Left hindlimb (tissue), 1 donor: ENCODE results near the gene ALKAL2.
"Not testable (repeated sequence)": the region's sequence is repeated elsewhere in the genome, so short reads cannot be mapped to it uniquely, and the experiment has no call there.

Experiments used
- DNase-seq: peaks from one replicate; pipeline ENCODE4 v3.0.0-alpha.2; 2018

The ALKAL2 gene, protein sequence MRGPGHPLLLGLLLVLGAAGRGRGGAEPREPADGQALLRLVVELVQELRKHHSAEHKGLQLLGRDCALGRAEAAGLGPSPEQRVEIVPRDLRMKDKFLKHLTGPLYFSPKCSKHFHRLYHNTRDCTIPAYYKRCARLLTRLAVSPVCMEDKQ

DNA sequence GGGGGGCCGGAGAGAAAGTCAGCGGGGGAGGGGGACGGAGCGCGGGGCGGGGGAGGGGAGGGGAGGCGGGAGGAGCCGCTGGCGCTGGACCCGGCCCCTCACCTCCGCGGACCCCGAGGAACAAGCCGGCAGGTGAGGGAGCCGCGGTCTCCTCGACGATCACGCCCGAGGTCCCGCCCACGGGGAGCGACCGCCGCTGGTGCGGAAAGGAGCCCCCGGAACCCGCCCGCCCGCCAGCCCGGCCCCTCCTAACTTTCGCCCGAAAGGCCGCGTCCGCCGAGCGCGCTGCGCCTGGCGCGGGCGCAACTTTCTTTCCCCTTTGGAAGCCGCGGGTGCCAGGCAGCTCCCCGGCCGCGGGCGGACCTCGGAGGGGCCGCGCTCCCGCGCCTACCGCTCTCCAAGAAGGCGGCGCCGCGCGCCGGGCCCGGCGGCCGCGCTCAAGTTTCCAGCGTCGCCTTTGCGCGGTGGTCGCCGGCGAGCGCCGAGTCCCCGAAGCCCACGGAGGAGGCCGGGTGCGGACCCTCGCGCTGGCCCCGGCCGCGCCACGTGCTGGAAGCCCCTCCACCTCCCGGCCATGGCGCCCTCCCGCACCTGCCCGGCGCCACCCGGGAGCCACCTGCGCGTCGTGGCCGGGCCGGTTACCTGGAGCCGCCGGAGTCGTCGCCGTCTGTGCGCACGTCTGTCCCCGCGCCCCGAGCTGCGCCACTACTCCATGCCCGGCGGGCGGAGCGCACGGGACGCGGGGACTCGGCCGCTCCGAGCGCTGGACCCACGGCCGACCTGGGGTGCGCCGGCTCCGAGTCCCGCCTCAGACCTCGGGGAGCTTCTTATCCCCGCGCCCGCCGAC lies at the start of gene ALKAL2:
TSS of gene ALKAL2 (minus strand) at position 181 of the 847 bp plus-strand sequence. CDS start 256 bp downstream, outside the sequence.
- peak; percentile 48 for DNase-seq

DNA sequence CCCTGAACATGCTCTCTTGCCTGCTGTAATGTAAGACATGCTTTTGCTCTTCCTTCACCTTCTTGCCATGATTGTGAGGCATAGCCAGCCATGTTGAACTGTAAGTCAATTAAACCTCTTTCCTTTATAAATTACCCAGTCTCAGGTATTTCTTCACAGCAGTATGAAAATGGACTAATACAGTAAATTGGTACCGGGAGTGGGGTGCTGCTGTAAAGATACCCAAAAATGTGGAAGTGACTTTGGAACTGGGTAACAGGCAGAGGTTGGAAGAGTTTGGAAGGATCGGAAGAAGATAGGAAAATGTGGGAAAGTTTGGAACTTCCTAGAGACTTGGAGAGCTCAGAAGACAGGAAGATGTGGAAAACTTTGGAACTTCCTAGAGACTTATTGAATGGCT lies 49.1 kb upstream of the ALKAL2 start:
- DNase-seq: not testable (repeated sequence)

DNA sequence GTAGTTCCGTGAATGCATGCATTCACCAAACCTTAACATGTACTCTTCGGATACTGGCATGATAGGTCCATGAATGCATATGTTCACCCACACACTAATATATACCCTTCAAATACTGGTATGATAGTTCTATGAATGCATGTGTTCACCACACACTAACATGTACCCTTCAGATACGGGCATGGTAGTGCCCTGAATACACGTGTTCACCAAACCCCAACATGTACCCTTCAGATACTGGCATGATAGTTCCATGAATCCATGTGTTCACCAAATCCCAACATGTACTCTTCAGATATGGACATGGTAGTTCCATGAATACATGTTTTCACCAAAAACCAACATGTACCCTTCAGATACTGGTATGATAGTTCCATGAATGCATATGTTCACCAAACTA lies 48.5 kb upstream of the ALKAL2 start:
- DNase-seq: no peak

DNA sequence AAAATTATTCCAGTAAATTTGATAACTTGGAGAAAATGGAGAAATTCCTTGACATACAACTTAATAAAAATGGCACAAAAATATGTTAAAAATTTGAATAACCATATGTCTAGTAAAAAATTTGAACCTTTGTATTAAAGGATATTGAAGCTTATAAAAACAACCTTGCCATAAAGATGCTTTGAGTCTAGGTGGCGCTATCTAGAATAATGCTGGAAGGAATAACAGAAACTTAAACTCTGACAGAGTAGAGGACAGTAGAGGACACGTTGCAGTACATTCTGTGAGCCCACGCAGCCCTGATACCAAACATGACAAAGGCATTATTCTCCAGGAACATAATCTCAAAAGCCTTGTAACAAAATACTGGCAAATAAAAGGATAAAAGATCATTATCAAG lies 44.7 kb upstream of the ALKAL2 start:
- DNase-seq: no peak

DNA sequence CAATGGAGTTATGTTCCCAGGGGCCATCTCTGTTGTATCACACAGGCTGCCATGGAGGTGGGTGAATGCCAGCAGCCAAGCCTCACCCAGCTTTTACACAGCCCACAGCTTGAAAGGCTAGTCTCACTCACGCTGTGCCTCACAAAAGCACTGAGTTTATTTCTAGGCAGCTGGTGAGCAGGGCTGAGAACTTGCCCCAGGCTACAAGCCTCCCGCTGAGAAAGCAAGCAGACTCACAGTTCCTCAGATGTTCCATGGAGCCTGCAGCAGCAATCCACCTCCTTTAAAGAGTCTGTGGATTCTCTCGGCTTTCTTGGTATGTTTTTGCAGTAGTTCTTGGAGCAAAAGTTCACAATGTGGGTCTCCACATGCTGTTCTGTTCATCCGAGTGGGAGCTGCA lies 40.9 kb upstream of the ALKAL2 start:
- no peak for DNase-seq

DNA sequence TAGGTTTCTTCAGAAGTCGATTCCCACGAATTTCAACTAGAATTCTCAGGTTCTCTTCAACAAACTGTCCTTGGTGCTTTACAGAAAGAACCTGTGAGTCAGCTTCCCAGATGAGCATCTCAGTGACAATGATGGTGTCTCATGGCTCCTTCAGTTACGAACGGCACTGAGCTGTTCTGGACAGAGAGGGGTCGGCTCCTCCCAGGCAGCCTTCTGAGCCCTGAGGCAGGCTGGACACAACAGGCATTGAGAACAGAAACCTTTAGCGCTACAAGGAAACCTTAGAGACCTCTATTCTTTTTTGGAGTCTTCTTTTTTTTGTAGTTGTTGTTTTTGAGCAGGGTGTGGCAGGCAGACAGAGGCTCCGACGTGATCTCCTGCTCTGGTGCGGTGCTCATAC lies 35.1 kb upstream of the ALKAL2 start:
- DNase-seq: no peak

DNA sequence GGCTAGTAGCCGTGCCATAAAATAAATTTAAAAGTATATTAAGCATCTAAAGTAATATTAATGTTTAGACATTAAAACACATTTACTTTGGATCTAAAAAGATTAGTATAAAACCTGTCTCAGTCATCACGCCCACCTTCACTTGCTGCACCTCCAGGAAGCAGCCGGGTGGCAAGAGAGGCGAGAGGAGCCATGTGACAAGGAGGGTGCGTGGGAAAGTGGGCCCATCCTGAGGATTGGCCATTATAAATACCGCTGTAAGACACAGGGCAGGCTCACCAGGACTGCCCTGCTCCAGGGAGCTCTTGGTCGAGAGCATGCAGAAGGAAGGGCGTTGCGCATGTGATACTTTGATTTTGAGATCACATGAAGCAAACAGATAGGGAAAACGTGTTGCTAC lies 34.4 kb upstream of the ALKAL2 start:
- DNase-seq: no peak

DNA sequence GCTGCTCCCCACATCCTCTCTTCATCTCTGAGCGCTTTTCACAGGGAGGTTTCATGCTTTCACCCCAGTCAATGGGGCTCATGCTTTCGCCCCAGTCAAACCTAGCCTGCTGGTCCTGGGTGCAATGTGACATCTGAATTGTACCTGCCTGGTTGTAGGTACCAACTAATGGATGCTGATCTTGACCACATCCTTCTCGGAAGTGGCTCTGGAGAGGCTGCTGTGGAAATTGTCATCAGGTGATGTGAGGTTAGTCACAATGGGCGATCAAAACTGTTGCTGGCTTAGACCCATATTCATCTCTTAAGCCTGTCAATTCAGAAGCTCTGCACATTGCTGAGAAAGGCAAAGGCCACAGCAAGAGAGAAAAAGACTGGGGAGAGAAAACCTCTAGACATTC lies 32.7 kb upstream of the ALKAL2 start:
- no peak for DNase-seq

DNA sequence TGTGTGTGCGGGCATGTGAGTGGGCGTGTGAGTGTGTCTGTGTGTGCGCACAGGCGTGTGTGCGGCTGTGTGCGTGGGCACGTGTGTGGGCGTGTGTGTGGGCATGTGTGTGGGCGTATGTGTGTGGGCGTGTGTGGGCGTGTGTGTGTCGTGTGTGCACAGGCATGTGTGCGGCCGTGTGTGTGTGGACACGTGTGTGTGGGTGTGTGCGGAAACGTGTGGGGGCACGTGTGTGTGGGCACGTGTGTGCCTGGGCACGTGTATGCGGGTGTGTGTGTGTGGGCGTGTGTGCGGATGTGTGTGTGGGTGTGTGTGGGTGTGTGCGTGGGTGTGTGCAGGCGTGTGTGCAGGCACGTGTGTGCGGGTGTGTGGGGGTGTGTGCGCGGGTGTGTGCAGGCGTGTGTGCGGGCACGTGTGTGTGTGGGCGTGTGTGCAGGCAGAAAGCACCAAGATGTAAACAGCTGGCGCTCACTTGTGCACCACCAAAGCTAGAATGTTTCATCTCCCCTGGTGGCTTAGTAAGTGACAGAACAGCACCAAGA lies 31.2 kb upstream of the ALKAL2 start:
- no peak for DNase-seq

DNA sequence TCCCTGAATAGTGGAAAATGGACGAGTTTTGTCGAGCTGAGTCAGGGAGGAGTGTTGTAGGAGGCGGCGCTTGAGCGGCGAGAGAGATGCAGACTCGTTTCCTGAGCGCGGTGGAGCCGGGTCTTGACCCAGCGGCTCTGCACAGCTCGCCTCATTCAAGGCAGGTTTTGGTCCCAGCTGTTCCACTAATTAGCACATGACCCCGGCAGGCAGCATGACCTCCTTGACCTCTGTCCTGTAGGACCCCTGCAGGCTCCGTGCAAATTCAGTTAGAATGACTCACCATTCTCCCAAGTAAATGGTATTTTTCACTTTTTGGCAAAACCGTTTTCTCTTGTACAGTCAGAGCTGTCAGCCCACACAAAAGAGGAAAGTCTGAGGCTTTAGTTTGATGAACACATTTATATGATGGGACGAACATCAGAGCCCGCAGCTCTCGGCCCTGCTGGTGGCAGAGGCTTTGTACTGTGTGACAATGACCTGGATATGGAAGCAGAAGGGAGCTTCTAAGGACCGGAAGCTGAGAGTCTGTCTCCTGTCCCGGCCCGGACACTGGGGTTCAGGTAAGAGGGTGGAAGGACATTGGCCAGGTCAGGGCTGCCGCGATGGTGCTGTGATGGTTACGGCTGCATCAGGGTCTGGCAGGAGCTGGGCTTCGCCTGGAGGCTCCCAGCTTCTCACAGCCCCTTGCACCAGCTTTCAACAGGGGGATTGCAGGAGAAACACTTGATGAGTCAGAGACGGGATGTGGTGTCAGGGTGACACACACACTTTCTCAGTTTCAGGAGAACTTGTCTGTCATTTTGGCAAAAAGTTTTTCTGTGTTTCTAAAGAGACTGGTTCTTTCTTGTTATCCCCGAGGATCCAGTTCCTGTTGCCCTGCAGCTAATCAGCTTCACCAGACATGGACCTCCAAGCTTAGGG lies 29.9 kb upstream of the ALKAL2 start:
- DNase-seq: no peak

DNA sequence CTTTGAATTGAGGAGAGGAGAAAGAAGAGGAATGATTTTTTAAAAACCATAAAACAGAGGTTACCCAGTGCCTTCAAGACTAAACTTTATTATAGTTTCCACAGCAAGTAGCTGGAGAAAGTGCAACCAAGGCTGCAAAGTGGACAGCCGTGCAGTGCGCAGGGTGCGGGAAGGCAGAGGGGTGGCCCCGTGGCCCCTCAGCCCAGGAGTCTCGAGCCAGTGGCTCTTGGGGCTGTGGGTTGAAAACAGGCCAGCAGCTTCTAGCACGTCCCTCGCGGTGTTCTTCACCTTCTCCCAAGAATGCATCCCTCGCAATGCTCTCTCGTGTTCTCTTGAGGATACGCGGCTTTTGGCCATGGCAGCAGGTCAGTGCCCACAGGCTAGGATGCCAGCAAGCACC lies 28.5 kb upstream of the ALKAL2 start:
- no peak for DNase-seq

DNA sequence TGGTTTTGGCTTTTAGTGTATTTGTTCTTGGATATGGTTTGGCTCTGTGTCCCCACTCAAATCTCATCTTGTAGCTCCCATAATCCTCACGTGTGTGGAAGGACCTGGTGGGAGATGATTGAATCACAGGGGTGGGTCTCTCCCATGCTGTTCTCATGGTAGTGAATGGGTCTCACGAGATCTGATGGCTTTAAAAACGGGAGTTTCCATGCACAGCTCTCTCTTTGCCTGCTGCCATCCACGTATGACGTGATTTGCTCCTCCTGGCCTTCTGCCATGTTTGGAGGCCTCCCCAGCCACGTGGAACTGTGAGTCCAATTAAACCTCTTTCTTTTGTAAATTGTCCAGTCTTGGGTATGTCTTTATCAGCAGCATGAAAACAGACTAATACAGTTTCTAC lies 28.0 kb upstream of the ALKAL2 start:
- DNase-seq: not testable (repeated sequence)

DNA sequence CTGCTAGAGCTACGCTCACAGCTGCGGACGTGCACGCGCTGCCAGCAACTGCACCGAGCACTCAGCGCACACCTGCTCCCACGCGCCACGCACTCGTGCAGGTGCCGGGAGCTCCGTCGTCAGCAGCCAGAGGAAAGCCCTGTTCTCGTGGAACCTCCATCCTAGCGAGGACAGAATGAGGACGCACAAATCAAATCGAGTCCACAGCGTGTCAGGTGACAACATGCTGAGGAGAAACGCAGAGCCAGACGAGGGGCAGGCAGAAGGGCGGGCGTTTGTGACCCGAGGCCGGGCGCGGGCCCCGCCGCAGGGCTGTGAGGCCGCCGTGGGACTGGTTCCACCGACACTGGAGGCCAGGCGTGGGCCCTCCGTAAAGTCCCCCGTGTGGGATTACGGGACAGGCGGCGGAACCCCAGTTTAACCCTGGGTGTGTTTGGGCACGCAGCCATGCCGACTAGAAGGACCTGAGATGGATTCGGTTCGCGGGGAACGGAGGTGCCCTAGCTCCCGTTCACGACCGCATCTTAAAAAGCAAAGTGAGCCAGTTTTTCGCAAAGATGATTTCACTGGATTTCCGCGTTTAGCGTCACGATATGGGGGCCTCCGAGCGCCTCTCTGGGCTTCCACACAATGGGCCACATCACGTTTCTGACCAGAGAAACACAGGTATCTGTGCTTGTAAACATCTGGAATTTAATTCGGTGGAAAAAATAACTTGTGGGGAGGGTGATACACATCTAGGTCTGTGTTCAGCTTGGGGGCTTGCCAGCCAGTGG lies 26.9 kb upstream of the ALKAL2 start:
- no peak for DNase-seq

DNA sequence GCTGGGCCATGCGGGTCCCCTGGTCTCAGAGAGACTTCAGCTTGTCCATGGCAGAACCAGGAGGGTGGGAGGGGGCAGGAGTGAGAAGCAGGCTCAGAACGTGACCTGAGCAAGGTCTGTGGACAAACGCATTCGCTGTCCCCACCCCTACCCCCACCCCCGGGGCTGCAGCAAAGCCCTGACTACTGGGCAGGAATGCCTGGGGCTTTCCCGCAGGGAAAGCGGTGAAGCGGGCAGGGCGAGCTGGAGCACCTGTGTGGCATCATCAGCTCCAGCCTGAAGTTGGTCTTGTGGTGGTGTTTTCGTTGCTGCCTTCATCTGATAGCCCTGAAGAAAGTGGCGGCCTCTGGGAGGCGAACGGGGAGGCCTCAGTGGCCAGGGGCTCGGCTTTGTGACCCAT lies 26.1 kb upstream of the ALKAL2 start:
- no peak for DNase-seq

DNA sequence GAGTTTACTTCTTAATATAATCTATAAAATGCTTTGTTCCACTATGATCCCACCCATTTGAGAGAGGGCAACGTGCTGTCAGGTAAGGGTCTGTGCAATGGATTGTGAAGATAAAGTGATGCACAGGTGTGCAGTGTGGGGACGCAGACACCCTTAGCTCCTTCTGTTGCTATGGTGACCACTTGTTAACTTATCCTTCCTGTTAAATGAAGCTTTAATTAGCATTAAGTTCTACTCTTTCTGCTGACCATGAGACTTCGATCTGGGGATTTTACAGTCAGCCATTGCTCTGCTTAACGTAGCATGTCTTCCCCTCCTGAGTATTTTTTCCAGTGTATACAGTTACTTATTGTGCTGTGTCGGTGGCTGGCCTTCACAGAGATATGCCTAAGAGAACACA lies 23.1 kb upstream of the ALKAL2 start:
- DNase-seq: no peak

DNA sequence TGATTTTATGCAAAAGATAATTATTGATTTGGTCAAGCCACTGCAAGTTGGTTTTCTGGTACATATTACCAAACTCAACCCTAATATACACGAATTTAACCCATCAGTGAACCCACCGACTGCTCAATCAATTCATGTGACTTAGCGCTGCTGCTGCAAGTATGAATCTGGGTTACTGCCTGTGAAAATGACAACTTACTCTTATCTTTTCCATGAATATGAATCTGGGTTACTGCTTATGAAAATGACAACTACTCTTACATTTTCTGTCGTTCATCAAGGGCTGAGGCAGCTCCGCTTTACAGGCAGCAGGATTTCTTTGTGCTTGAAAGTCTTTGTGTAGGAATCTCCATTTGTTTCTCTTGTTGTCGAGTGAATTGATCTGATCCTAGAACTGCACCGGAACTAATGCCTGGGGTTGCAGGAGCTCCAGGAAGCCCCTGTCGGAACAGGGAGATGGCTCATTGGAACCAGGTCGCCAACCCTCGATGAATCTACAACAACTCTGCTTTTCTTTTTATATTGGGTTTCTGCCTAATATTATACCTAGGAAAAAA lies 22.1 kb upstream of the ALKAL2 start:
- DNase-seq: no peak

DNA sequence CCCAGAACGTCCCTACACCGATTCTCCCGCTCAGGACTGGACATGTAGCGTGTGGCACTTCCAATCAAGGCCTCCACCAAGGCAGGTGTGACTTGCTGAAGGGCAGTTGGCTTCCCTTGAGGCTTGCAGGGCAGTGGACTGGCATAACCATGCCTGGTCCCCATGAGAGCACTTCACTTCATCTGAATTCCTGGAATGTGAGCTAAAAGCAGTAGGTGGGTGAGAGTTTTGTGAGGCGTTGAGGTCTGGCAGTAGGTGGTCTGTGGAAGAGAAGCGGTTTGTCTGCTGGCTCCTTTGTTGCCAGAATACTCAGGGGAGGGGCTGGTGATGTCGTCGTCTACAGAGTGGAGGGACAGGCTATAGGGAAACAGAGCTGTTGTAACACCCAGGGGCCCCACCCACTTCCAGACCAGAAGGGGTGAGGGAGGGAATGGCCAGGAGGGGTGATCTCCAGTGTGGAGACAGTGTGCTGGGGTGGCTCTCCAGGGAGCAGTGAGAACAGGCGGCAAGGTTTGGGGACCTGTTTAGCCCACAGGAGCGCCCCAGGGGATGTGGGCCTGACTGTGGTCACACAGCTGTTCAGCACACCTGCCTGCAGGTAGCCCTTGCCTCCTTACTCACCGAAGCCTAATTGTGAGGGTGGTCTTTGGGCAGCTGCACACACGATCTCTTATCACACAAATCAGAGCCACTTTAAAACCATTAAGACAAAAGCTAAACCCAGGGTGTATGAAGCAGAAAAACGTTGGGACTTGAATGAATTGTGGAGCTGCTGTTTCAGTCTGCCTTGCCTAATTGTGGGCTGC lies 21.5 kb upstream of the ALKAL2 start:
- no peak for DNase-seq

DNA sequence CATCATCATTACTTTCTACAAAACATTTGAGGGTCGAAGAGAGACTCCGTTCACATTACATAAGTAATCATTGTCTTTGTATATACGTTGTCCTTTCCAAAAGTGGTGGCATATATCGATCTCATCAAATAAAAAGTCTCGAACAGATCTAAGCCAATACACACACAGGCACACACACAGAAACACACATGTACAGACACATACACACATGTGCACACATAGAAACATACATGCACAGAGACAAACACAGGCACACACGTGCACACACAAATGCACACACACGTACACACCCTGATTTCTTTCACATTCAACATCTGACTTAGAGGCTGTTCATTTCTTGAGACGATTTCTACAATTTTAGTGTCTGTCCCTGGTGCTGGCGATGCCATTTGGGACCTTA lies 17.5 kb upstream of the ALKAL2 start:
- no peak for DNase-seq

DNA sequence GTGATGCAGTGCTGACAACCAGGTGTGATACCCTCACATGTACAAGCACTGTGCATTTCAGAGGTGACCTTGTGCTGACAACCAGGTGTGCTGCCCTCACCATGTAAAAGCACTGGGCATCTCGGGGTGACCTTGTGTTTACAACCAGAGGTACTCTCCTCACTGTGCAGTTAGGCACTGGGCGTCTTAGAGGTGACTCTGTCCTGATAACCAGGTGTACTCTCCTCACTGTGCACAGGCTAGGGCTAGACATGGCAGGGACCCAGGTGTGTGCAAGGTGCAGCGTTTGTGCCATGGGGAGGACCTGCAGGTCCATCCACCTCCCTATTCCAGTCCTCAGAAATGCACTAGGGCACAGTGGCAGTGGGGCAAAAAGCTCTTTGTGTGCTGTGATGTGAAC lies 8.5 kb upstream of the ALKAL2 start:
- DNase-seq: no peak

DNA sequence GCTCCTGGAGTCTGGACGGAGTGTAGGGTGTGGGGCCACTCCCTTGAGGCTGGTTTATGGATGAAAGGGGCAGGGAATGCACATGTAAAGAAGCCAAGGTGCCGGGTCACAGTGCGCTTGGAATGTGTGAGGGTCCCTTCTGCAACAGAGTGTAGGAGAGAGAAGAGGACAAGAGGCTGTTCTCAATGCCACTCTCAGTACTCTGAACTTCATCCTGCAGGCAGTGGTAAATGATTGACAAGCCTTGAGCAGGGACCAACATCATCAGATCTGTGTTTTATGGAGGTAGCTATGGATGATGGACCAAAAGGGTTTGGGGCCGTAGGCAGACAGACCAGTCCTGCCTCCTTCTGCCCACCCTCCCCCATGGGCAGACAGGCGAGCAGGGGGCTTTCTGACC lies 7.2 kb upstream of the ALKAL2 start:
- DNase-seq: no peak

DNA sequence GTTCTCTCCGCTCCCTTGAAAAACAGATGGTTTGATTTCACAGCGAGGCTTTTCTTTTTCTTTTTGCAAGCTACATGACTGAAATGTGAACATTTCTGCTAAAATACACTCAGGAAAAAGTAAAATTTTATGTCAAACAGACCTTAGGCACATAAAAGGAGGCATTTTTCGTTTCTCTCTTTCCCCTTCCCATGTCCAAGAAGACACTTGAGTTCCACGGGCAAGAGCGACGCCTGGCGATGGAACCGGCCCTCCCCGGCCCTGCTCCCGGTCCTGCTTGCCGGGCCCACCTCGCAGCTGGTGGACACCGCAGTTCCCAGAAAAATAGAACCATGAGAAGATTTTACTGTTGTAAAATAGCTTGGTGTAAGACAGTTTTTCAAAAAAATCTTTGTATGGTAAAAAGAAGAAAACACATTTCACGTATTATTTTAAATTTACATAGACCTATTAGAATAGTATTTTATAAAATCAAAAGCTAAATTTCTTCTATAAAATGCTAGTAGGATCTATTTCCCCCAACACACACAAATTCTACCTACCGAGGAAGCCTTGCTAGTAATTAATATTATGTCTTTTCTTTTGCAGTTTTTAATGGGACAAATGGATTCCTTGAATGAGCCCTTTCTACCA lies 2.3 kb upstream of the ALKAL2 start:
- peak; percentile 84 for DNase-seq
